ENCODE data around the gene SLC25A41. TPM values are rescaled to one million over a fixed set of nuclear protein-coding genes. Genes with fewer than 3 reads are reported as not detected.
"Not testable (repeated sequence)": the region's sequence is repeated elsewhere in the genome, so short reads cannot be mapped to it uniquely, and the experiment has no call there.

The SLC25A41 gene
- total and polyA plus RNA-seq, 11 donors, result 0.17 to 1.4 (median 0.50) TPM; not detected in 2

DNA sequence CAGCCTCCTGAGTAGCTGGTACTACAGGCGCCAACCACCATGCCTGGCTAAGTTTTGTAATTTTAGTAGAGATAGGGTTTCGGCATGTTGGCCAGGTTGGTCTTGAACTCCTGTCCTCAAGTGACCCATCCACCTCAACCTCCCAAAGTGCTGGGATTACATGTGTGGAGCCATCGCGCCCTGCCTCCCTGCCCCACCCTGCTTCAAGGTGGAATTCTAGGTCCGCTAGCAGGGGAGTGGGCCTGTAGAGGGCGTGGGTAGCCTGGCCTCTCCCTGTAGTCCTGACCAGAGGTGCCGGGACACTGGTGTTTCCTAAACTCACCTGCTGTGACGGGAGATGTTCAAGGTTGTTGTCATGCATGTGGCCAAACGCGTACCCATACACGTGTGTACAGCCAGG, 398 bp downstream of the SLC25A41 start:
- intact Hi-C loops (cut with DNase I), result no loop called here
- ATAC-seq (no peak), DNase-seq (no peak)
- TF ChIP-seq, protein P1, sequence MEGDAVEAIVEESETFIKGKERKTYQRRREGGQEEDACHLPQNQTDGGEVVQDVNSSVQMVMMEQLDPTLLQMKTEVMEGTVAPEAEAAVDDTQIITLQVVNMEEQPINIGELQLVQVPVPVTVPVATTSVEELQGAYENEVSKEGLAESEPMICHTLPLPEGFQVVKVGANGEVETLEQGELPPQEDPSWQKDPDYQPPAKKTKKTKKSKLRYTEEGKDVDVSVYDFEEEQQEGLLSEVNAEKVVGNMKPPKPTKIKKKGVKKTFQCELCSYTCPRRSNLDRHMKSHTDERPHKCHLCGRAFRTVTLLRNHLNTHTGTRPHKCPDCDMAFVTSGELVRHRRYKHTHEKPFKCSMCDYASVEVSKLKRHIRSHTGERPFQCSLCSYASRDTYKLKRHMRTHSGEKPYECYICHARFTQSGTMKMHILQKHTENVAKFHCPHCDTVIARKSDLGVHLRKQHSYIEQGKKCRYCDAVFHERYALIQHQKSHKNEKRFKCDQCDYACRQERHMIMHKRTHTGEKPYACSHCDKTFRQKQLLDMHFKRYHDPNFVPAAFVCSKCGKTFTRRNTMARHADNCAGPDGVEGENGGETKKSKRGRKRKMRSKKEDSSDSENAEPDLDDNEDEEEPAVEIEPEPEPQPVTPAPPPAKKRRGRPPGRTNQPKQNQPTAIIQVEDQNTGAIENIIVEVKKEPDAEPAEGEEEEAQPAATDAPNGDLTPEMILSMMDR (IDR thresholded peaks at IDR 0.05), result no peak
- no peak for TF ChIP-seq POLR2A (IDR thresholded peaks at IDR 0.05)
- Histone ChIP-seq H3K36me3 (no peaks in the 10 kb centered on the region), H3K27me3 (no peaks in the 10 kb centered on the region), H3K4me1 (no peaks in the 10 kb centered on the region), H3K27ac (no peak overlapping the region), H3K4me3 (no peak overlapping the region), H3K9me3 (no peaks in the 10 kb centered on the region)
- 79 to 94% (median 87%) methylated on average over 11 of the region's 11 CpGs for WGBS, 4 donors

DNA sequence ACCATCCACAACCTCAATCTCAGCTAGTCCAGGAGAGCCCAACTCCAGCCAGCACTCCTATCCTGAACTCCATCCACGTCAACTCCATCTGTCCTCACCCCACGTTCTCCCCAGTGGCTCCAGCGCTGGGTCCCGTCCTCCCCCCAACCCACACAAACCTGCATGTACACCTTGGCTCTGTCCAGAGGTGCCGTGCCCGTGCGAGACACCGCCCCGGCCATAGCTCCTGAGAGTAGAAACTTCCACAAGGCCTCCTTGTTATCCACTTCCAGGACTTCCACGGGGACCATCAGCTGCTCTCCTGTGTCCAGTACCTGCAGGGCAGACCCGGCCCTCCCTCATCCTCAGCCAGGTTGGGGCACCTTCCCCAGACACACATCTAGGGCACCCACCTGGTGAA, 1.7 kb downstream of the SLC25A41 start:
- Histone ChIP-seq H3K4me1 (no peaks in the 10 kb centered on the region), H3K4me3 (no peak overlapping the region), H3K36me3 (no peaks in the 10 kb centered on the region), H3K27ac (no peak overlapping the region), H3K27me3 (no peaks in the 10 kb centered on the region), H3K9me3 (no peaks in the 10 kb centered on the region)
- 89 to 92% (median 90%) methylated on average over 11 of the region's 11 CpGs for WGBS, 4 donors
- ATAC-seq (no peak), DNase-seq (no peak)
- TF ChIP-seq POLR2A (IDR thresholded peaks at IDR 0.05), result no peak
- TF ChIP-seq, protein P1 (IDR thresholded peaks at IDR 0.05), result no peak
- intact Hi-C loops (cut with DNase I), result no loop called here

DNA sequence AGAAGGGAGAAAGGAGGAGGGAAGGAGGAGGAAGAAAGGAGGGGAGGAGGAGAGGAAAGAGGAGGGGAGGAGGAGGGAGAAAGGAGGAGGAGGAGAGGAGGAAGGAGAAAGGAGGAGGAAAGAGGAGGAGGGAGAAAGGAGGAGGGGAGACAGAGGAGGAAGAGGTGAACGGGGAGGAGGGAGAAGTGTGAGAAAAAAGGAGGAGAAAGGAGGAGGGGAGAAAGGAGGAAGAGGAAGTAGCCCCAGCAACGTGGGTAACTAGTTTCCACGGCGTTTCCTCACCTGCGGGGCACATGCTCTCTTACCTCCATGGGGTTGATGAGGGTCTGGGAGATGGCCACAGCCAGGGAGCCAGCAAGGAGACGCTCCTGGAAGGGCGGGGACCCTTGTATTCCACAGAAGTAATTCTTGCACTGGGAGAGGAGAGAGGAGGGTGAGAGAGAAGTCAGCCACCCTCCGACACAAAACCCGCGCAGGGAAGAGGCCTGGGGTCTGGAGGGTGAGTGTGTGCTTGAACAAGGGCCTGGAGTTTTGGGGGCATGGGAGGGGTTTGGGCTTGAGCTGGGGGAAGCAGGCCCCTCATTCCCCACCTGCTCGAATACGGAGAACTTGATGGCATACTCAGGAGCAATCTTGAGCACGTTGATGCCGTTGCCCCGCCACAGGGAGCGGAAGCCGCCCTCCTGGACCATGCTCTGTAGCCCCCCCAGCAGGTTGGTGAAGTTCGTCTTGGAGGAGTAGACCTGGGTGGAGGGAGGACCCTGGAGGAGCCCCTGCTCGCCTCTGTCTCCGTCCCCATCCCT, 3.9 kb downstream of the SLC25A41 start:
- intact Hi-C loops (cut with DNase I), result no loop called here
- no peak for DNase-seq
- Histone ChIP-seq H3K9me3 (no peaks in the 10 kb centered on the region), H3K36me3 (no peaks in the 10 kb centered on the region), H3K4me1 (peaks cover 0 to 6% (median 5%) of the 10 kb centered on the region in 12 donors), H3K4me3 (no peak overlapping the region), H3K27ac (no peak overlapping the region), H3K27me3 (no peaks in the 10 kb centered on the region)
- 60 to 61% (median 61%) methylated on average over 20 of the region's 20 CpGs for WGBS, 4 donors
- no peak for ATAC-seq
- TF ChIP-seq, protein P1 (IDR thresholded peaks at IDR 0.05), result no peak
- TF ChIP-seq POLR2A (IDR thresholded peaks at IDR 0.05), result no peak

DNA sequence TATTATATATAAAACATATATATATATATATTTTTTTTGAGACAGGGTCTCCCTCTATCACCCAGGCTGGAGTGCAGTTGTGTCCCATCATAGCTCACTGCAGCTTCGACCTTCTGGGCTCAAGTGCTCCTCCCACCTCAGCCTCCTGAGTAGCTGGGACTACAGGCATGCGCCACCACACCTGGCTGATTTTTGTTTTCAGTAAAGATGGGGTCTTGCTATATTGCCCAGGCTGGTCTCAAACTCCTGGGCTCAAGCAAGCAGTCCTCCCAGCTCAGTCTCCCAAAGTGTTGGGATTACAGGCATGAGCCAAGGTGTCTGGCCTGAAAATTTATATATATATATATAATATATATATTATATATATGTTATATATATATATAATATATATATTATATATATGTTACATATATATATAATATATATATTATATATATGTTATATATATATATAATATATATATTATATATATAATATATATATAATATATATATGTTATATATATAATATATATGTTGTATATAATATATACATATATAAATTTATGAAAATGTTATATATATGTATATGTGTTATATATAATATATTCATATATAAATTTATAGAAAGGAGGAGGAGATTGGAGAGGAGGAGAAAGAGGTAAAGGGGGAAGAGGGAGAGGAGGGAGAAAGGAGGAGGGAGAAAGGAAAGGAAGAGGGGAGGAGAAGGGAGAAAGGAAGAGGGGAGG, 4.7 kb downstream of the SLC25A41 start:
- H3K4me3 ChIP-seq; intact Hi-C loops (cut with DNase I); H3K4me1 ChIP-seq; ATAC-seq; H3K9me3 ChIP-seq; H3K27me3 ChIP-seq; H3K27ac ChIP-seq; DNase-seq; H3K36me3 ChIP-seq: not testable (repeated sequence)
- WGBS, 4 donors, result 86 to 91% (median 88%) methylated on average over 2 of the region's 2 CpGs
